Astrocyte (in vitro differentiated cells and primary cell): Measurements from ENCODE around the gene GABBR1.

Source experiments
- EZH2 ChIP-seq: IDR thresholded peaks from 2 replicates; pipeline ENCODE4 v1.6.1; 2012; ENCODE audit warnings: mild to moderate bottlenecking, low read length, inconsistent platforms; ENCODE audit not compliant: insufficient read depth
- TF ChIP-seq, protein P1 (sequence below): IDR thresholded peaks from 2 replicates; pipeline ENCODE4 v1.5.1; 2011; ENCODE audit warnings: low read depth, mild to moderate bottlenecking, inconsistent platforms, low read length, moderate library complexity; ENCODE audit not compliant: insufficient read depth

DNA sequence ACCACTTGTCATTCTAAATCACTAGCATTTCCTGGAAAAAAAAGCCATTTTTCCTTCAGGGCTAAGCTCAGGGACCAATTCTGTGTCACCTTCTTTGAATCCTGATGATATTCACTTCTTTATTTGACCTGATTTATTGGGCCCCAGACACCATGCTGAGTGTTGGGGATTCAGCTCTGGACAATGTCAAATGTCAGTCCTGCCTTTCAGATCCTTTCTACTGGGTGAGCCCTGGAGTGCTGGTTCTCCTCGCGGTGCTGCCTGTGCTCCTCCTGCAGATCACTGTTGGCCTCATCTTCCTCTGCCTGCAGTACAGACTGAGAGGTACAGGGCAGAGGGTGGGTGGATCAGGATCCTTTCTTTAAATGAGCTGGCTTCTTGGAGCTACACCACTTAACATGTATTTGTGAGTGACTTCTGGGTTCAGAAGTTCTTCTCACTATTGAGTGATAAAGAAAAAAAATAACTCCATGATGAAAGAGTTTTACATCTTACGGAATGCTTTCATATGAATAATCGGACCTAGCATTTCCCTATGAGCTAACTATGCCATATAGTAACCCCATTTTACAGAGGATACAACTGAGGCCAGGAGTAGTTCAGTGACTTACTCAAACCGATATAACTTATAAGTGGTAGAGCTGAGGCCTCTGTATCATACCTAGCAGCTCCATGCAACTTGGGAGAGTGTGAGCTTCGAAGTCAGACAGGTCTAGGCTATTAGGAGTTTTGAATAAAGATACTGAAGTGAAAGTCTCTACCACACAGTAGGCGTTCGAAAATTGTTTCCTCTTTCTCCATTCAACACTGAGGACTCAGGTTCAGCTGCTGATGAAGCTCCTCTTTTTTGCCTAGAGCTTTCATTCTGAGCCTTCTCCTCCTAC lies 33.2 kb upstream of the GABBR1 start:
- TF ChIP-seq, protein P1, sequence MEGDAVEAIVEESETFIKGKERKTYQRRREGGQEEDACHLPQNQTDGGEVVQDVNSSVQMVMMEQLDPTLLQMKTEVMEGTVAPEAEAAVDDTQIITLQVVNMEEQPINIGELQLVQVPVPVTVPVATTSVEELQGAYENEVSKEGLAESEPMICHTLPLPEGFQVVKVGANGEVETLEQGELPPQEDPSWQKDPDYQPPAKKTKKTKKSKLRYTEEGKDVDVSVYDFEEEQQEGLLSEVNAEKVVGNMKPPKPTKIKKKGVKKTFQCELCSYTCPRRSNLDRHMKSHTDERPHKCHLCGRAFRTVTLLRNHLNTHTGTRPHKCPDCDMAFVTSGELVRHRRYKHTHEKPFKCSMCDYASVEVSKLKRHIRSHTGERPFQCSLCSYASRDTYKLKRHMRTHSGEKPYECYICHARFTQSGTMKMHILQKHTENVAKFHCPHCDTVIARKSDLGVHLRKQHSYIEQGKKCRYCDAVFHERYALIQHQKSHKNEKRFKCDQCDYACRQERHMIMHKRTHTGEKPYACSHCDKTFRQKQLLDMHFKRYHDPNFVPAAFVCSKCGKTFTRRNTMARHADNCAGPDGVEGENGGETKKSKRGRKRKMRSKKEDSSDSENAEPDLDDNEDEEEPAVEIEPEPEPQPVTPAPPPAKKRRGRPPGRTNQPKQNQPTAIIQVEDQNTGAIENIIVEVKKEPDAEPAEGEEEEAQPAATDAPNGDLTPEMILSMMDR = no peak
- no peak for TF ChIP-seq EZH2
